GM12878 (cell line): ENCODE measurements around the gene DLGAP3. TPM values are rescaled to one million over a fixed set of nuclear protein-coding genes. Genes with fewer than 3 reads are reported as not detected.

Experiments used
- ATAC-seq: fragments of 200-7000 bp; cut with Tn5 transposase; 3 replicates; pipeline ENCODE4 v1.9.1; 2020; ENCODE audit warnings: mild to moderate bottlenecking, moderate library complexity
- BruUV-seq: library from RNA; stranded (reverse); fragments of 400-500 nt; replicated peaks from 2 replicates; lab custom pipeline; 2021; lab: Mats Ljungman, UMichigan
- CTCF ChIA-PET: fragments of 300-600 bp; sonication (Branson Sonifier 250); formaldehyde crosslinking; extraction: SDS; loops from one replicate; lab custom pipeline; 2021; ENCODE audit warnings: inconsistent platforms; lab: Yijun Ruan, JAX
- POLR2A ChIA-PET: fragments of 350-600 bp; formaldehyde crosslinking; extraction: SDS; loops from one replicate; lab custom pipeline; 2021; ENCODE audit warnings: inconsistent platforms; lab: Charles Lee
- RAD21 ChIA-PET: fragments of 300-600 bp; sonication (Branson Sonifier 250); formaldehyde crosslinking; loops from one replicate; lab custom pipeline; 2023; ENCODE audit warnings: antibody characterized with exemption; ENCODE audit not compliant: unreplicated experiment; lab: Charles Lee
- SMC1A ChIA-PET: fragments of 300-600 bp; sonication (Branson Sonifier 250); formaldehyde crosslinking; loops from one replicate; lab custom pipeline; 2023; ENCODE audit not compliant: unreplicated experiment, uncharacterized antibody; lab: Charles Lee
- DNase-seq: peaks from one replicate; pipeline ENCODE4 v3.0.0-alpha.2; 2011; ENCODE audit warnings: low read depth, low spot score
- FAIRE-seq: peaks from 3 replicates; lab custom pipeline; 2011; peaks lifted over from hg19 to GRCh38; lab: Jason Lieb, UNC
- H2AFZ ChIP-seq: 2 replicates; pipeline ENCODE4 v1.6.0; 2011; ENCODE audit warnings: low read depth, low read length, control low read depth; ENCODE audit not compliant: control insufficient read depth
- H3K27ac ChIP-seq: 2 replicates; pipeline ENCODE4 v1.5.1; 2011; ENCODE audit warnings: control low read depth; ENCODE audit not compliant: control insufficient read depth, insufficient read depth
- H3K27me3 ChIP-seq, 2 experiments: replicated peaks in 1 of 2; 2 replicates each; pipeline versions ENCODE4 v1.6.0 to v1.6.1; 2011; ENCODE audit warnings: low read length in 1 of 2; ENCODE audit not compliant: control insufficient read depth in 2 of 2, insufficient read depth in 2 of 2
- H3K36me3 ChIP-seq, 2 experiments: 2 replicates each; pipeline ENCODE4 v1.5.1; 2011; ENCODE audit warnings: low read length in 1 of 2; ENCODE audit not compliant: control insufficient read depth in 2 of 2, insufficient read depth in 2 of 2
- H3K4me1 ChIP-seq: 2 replicates; pipeline ENCODE4 v1.6.1; 2011; ENCODE audit warnings: mild to moderate bottlenecking, low read length, moderate library complexity, mixed read lengths; ENCODE audit not compliant: control insufficient read depth, insufficient read depth
- H3K4me2 ChIP-seq: 2 replicates; pipeline ENCODE4 v1.6.0; 2011; ENCODE audit warnings: control low read depth; ENCODE audit not compliant: control insufficient read depth, insufficient read depth
- H3K4me3 ChIP-seq: fragments of 200-600 bp; sonication (generic); 2 replicates; pipeline ENCODE4 v1.5.1; 2016
- H3K79me2 ChIP-seq: 2 replicates; pipeline ENCODE4 v1.6.0; 2011; ENCODE audit warnings: low read length; ENCODE audit not compliant: control insufficient read depth, insufficient read depth
- H3K9ac ChIP-seq: 2 replicates; pipeline ENCODE4 v1.8.0; 2011; ENCODE audit warnings: low read length, control low read depth, mixed read lengths; ENCODE audit not compliant: control insufficient read depth, insufficient read depth
- H3K9me3 ChIP-seq: replicated peaks from 3 replicates; pipeline ENCODE4 v1.5.1; 2011; ENCODE audit warnings: mild to moderate bottlenecking, low read length; ENCODE audit not compliant: control insufficient read depth, insufficient read depth
- H4K20me1 ChIP-seq: 2 replicates; pipeline ENCODE4 v1.6.0; 2011; ENCODE audit not compliant: control insufficient read depth, insufficient read depth
- CHD1 ChIP-seq: IDR thresholded peaks from 2 replicates; pipeline ENCODE4 v1.6.1; 2012; ENCODE audit warnings: low read depth, low read length, improper control_type of control experiment
- E4F1 ChIP-seq: fragments of 450-650 bp; IDR thresholded peaks from 2 replicates; pipeline ENCODE4 v1.6.1; 2018; ENCODE audit warnings: borderline replicate concordance, mild to moderate bottlenecking; ENCODE audit not compliant: partially characterized antibody
- EZH2 ChIP-seq: IDR thresholded peaks from 2 replicates; pipeline ENCODE4 v1.6.1; 2012; ENCODE audit warnings: low read depth, mild to moderate bottlenecking, control low read depth, inconsistent platforms, low read length, borderline replicate concordance; ENCODE audit not compliant: control insufficient read depth
- FOS ChIP-seq: IDR thresholded peaks from 3 replicates; pipeline ENCODE4 v1.6.1; 2011; ENCODE audit warnings: borderline replicate concordance; ENCODE audit not compliant: insufficient read length; ENCODE audit errors: extremely low read depth
- FOXM1 ChIP-seq: IDR thresholded peaks from 2 replicates; pipeline ENCODE4 v1.6.1; 2012; ENCODE audit warnings: low read depth, mild to moderate bottlenecking, inconsistent platforms, low read length, moderate library complexity
- HDAC2 ChIP-seq: fragments of 200-600 bp; sonication (generic); IDR thresholded peaks from 2 replicates; pipeline ENCODE4 v1.6.1; 2017
- HDAC6 ChIP-seq: fragments of 200-600 bp; sonication (generic); IDR thresholded peaks from one replicate; pipeline ENCODE4 v1.8.0; 2017; ENCODE audit warnings: antibody characterized with exemption; ENCODE audit not compliant: unreplicated experiment
- IRF5 ChIP-seq: fragments of 450-650 bp; IDR thresholded peaks from 2 replicates; pipeline ENCODE4 v1.6.1; 2017; ENCODE audit warnings: borderline replicate concordance
- JUNB ChIP-seq: IDR thresholded peaks from 2 replicates; pipeline ENCODE4 v1.6.1; 2016; ENCODE audit warnings: antibody characterized with exemption, mild to moderate bottlenecking
- KAT2A ChIP-seq: conservative IDR thresholded peaks from 2 replicates; pipeline ENCODE4 v1.6.1; 2011; ENCODE audit warnings: low read depth, low read length; ENCODE audit not compliant: control insufficient read depth
- KDM1A ChIP-seq: fragments of 200-600 bp; sonication (generic); IDR thresholded peaks from 2 replicates; pipeline ENCODE4 v1.6.1; 2016; ENCODE audit warnings: borderline replicate concordance
- LARP7 ChIP-seq: fragments of 450-650 bp; IDR thresholded peaks from 2 replicates; pipeline ENCODE4 v1.6.1; 2017; ENCODE audit warnings: mild to moderate bottlenecking
- POLR2A ChIP-seq: IDR thresholded peaks from 2 replicates; pipeline ENCODE4 v1.6.1; 2011; ENCODE audit warnings: low read depth, mild to moderate bottlenecking, low read length
- POLR2AphosphoS2 ChIP-seq: IDR thresholded peaks from 2 replicates; pipeline ENCODE4 v1.6.1; 2011; ENCODE audit warnings: low read depth, mild to moderate bottlenecking, low read length, improper control_type of control experiment, moderate library complexity
- SREBF2 ChIP-seq: IDR thresholded peaks from 2 replicates; pipeline ENCODE4 v1.6.1; 2012; ENCODE audit warnings: mild to moderate bottlenecking, low read length
- STAT1 ChIP-seq: fragments of 450-650 bp; conservative IDR thresholded peaks from 2 replicates; pipeline ENCODE4 v1.6.1; 2014; ENCODE audit warnings: antibody characterized with exemption, mild to moderate bottlenecking
- TARDBP ChIP-seq: IDR thresholded peaks from 2 replicates; pipeline ENCODE4 v1.6.1; 2016; ENCODE audit warnings: borderline replicate concordance
- WRNIP1 ChIP-seq: IDR thresholded peaks from 2 replicates; pipeline ENCODE4 v1.6.1; 2011; ENCODE audit warnings: low read depth, low read length, improper control_type of control experiment, borderline replicate concordance
- YY1 ChIP-seq: IDR thresholded peaks from 2 replicates; pipeline ENCODE4 v1.6.1; 2011; ENCODE audit warnings: low read depth, mild to moderate bottlenecking, low read length
- ZBTB33 ChIP-seq: fragments of 450-650 bp; IDR thresholded peaks from 2 replicates; pipeline ENCODE4 v1.6.1; 2017; ENCODE audit warnings: mild to moderate bottlenecking
- WGBS: methylation state at CpG from one replicate; pipeline ENCODE4 v1.1.6; 2016; ENCODE audit warnings: low lambda C conversion rate; ENCODE audit not compliant: insufficient replicate concordance, insufficient coverage; ENCODE audit errors: missing lambda C conversion rate; 5-methylcytosine and 5-hydroxymethylcytosine counted together
- in situ Hi-C: fragments of 300-500 bp; cut with MboI; formaldehyde crosslinking; loops from 9 replicates; pipeline ENCODE4 v1.14.3; 2018; ENCODE audit warnings: mixed read lengths
- intact Hi-C: fragments of 100-400 bp; cut with micrococcal nuclease; formaldehyde crosslinking; loops from one replicate; pipeline ENCODE4 v1.14.2; 2022; ENCODE audit not compliant: unreplicated experiment
- polyA plus RNA-seq, 11 experiments: library from polyadenylated mRNA; depleted of rRNA in 4 of 11; unstranded in 6 of 11; stranded (reverse) in 5 of 11; fragments of >200 nt; fragmentation: Nextera tagmentation in 4 of 11; fragmentation: Illumina TruSeq in 1 of 11; extraction: Ambion mirVana in 4 of 11; extraction: Trizol in 1 of 11; gene quantifications; 1 replicate in 1 of 11; 2 replicates in 10 of 11; pipeline versions ENCODE4 v1.2.1 to v1.2.3, GENCODE V29; 2011 to 2016; ENCODE audit warnings: inconsistent platforms in 2 of 11, missing spikeins in 2 of 11, low read depth in 1 of 11
- total RNA-seq, 4 experiments: library from RNA; depleted of rRNA in 3 of 4; stranded (reverse); fragments of >200 nt in 3 of 4; fragmentation: Illumina TruSeq in 1 of 4; extraction: Trizol in 1 of 4; gene quantifications; 2 replicates each; pipeline versions ENCODE4 v1.2.1 to v1.2.3, GENCODE V29; 2013 to 2021

DLGAP3 gene
- total and polyA plus RNA-seq, 10 of the 15 experiments (the other 5 are each of a cell fraction or from before 2014, with no cell fraction given): 0.03 to 0.15 (median 0.08) TPM; not detected in 4

GRCh38 chr1:34924759-34925555, 4.5 kb downstream of the DLGAP3 start:
- ChIA-PET SMC1A (no interaction called here), RAD21 (interaction anchor here (0.6 kb wide), 1 partner anchor 154 kb away, joined by 3 read pairs; the partner anchor contains the start of gene ZMYM1), CTCF (interaction anchor here (0.6 kb wide), 1 partner anchor 182 kb away, joined by 3 read pairs; no protein-coding TSS in a partner anchor), POLR2A (interaction anchor here (1.0 kb wide), 1 partner anchor 59 kb away, joined by 3 read pairs; no protein-coding TSS in a partner anchor)
- Histone ChIP-seq H3K79me2 (no peaks in the 10 kb centered on the region), H4K20me1 (no peaks in the 10 kb centered on the region), H3K36me3 (no peaks in the 10 kb centered on the region), H3K4me1 (peaks cover 4% of the 10 kb centered on the region; the same call in 1 of the 2 replicates), H3K9ac (no peak overlapping the region), H3K27me3 (peaks cover 6 to 8% of the 10 kb centered on the region in 2 experiments; a peak in 3 of 4 replicates), H3K4me3 (no peak overlapping the region), H3K27ac (no peak overlapping the region), H2AFZ (no peak overlapping the region), H3K4me2 (no peak overlapping the region), H3K9me3 (no peaks in the 10 kb centered on the region)
- peak; percentile 37; the same call in 2 of the 3 replicates for ATAC-seq
- DNase-seq: no peak
- no peak for FAIRE-seq
- no TSS peak for BruUV-seq
- in situ Hi-C loops: no loop called here
- WGBS: 35% methylated on average over 13 of the region's 16 CpGs
- intact Hi-C loops: no loop called here
- TF ChIP-seq HDAC6 (no peak), FOS (no peak), CHD1 (no peak), POLR2AphosphoS2 (no peak), YY1 (peak; percentile 75), TARDBP (no peak), WRNIP1 (no peak), STAT1 (no peak), LARP7 (no peak), HDAC2 (0 out of 2 replicates have a peak, but pooled peaks have one; percentile 83), POLR2A (no peak), KDM1A (no peak), JUNB (no peak), E4F1 (no peak), IRF5 (no peak), ZBTB33 (no peak), KAT2A (no peak), SREBF2 (no peak), EZH2 (no peak), FOXM1 (no peak)
